Loucy (cell line): ENCODE data around the gene ITSN1.

ENCODE experiments used
- H2AFZ ChIP-seq: fragments of 200-600 bp; sonication (generic); 2 replicates; pipeline ENCODE4 v1.6.0; 2016; ENCODE audit warnings: antibody characterized with exemption, mild to moderate bottlenecking, low read length, moderate library complexity
- H3F3A ChIP-seq: fragments of 200-600 bp; 2 replicates; pipeline ENCODE4 v1.6.0; 2016; ENCODE audit warnings: antibody characterized with exemption, low read depth, mild to moderate bottlenecking
- H3K27me3 ChIP-seq: fragments of 200-600 bp; sonication (generic); 2 replicates; pipeline ENCODE4 v1.6.1; 2014; ENCODE audit warnings: low read length, mild to moderate bottlenecking; ENCODE audit not compliant: insufficient read depth, poor library complexity, severe bottlenecking
- H3K36me3 ChIP-seq: fragments of 200-600 bp; sonication (generic); 2 replicates; pipeline ENCODE4 v1.6.1; 2016; ENCODE audit warnings: low read length; ENCODE audit not compliant: insufficient read depth
- H3K4me1 ChIP-seq: fragments of 200-600 bp; sonication (generic); 2 replicates; pipeline ENCODE4 v1.5.1; 2014; ENCODE audit warnings: low read length, mild to moderate bottlenecking; ENCODE audit not compliant: insufficient read depth, poor library complexity, severe bottlenecking
- H3K4me2 ChIP-seq: fragments of 200-600 bp; sonication (generic); 2 replicates; pipeline ENCODE4 v1.6.0; 2014; ENCODE audit warnings: antibody characterized with exemption, low read length, low read depth, mild to moderate bottlenecking; ENCODE audit not compliant: poor library complexity, severe bottlenecking
- H3K4me3 ChIP-seq: fragments of 200-600 bp; sonication (generic); 2 replicates; pipeline ENCODE4 v1.5.1; 2014; ENCODE audit warnings: low read length, mild to moderate bottlenecking, mixed read lengths; ENCODE audit not compliant: poor library complexity, severe bottlenecking
- H3K79me2 ChIP-seq: fragments of 200-600 bp; sonication (generic); 2 replicates; pipeline ENCODE4 v1.6.1; 2014; ENCODE audit warnings: low read length; ENCODE audit not compliant: insufficient read depth
- H3K9ac ChIP-seq: fragments of 200-600 bp; sonication (generic); 2 replicates; pipeline ENCODE4 v1.6.0; 2014; ENCODE audit warnings: mild to moderate bottlenecking, low read depth, low read length, moderate library complexity; ENCODE audit not compliant: poor library complexity, severe bottlenecking
- H3K9me2 ChIP-seq: fragments of 200-600 bp; sonication (generic); replicated peaks from 2 replicates; pipeline ENCODE4 v1.6.1; 2016; ENCODE audit warnings: low read depth, low read length, mixed read lengths
- H3K9me3 ChIP-seq: fragments of 200-600 bp; sonication (generic); 2 replicates; pipeline ENCODE4 v1.6.1; 2014; ENCODE audit warnings: mild to moderate bottlenecking, antibody characterized with exemption, low read length, low read depth; ENCODE audit not compliant: insufficient read depth
- H4K20me1 ChIP-seq: fragments of 200-600 bp; sonication (generic); 2 replicates; pipeline ENCODE4 v1.6.0; 2014; ENCODE audit warnings: antibody characterized with exemption, low read length, mild to moderate bottlenecking; ENCODE audit not compliant: insufficient read depth, poor library complexity, severe bottlenecking
- CTCF ChIP-seq: fragments of 200-600 bp; sonication (generic); conservative IDR thresholded peaks from 2 replicates; pipeline ENCODE4 v1.5.1; 2014; ENCODE audit warnings: mild to moderate bottlenecking, antibody characterized with exemption, low read length
- EZH2phosphoT487 ChIP-seq: fragments of 200-600 bp; IDR thresholded peaks from 2 replicates; pipeline ENCODE4 v1.6.1; 2018; ENCODE audit warnings: antibody characterized with exemption, mild to moderate bottlenecking, moderate library complexity, borderline replicate concordance

ITSN1 gene

GRCh38 chr21:33817138-33817537 is 174.8 kb downstream of the ITSN1 start:
- Histone ChIP-seq H3K9me3 (no peaks in the 10 kb centered on the region), H3K36me3 (no peaks in the 10 kb centered on the region), H2AFZ (no peak overlapping the region), H3K9ac (no peak overlapping the region), H4K20me1 (no peaks in the 10 kb centered on the region), H3K4me2 (no peak overlapping the region), H3K27me3 (no peaks in the 10 kb centered on the region), H3K79me2 (no peaks in the 10 kb centered on the region), H3K4me1 (peaks cover 35% of the 10 kb centered on the region), H3K4me3 (no peak overlapping the region), H3K9me2 (no peaks in the 10 kb centered on the region), H3F3A (0 out of 2 replicates have a peak, but pooled peaks cover under 1% of the 10 kb centered on the region)
- TF ChIP-seq CTCF = no peak
- TF ChIP-seq EZH2phosphoT487 = no peak

- Histone ChIP-seq H3F3A (no peaks in the 10 kb centered on the region), H4K20me1 (no peaks in the 10 kb centered on the region), H3K9me3 (no peaks in the 10 kb centered on the region), H3K9me2 (no peaks in the 10 kb centered on the region), H3K9ac (no peak overlapping the region), H3K79me2 (no peaks in the 10 kb centered on the region), H3K4me1 (peaks cover 34% of the 10 kb centered on the region), H2AFZ (no peak overlapping the region), H3K4me3 (no peak overlapping the region), H3K27me3 (no peaks in the 10 kb centered on the region), H3K36me3 (no peaks in the 10 kb centered on the region), H3K4me2 (no peak overlapping the region)
- TF ChIP-seq EZH2phosphoT487 = no peak
- no peak for TF ChIP-seq CTCF
These were observed 175.6 kb downstream of the ITSN1 start for GRCh38 chr21:33817663-33818451.

- Histone ChIP-seq H3K36me3 (no peaks in the 10 kb centered on the region), H4K20me1 (no peaks in the 10 kb centered on the region), H3K27me3 (no peaks in the 10 kb centered on the region), H3F3A (no peaks in the 10 kb centered on the region), H3K9ac (no peak overlapping the region), H3K79me2 (no peaks in the 10 kb centered on the region), H3K9me2 (no peaks in the 10 kb centered on the region), H3K4me2 (no peak overlapping the region), H3K4me3 (no peak overlapping the region), H3K9me3 (no peaks in the 10 kb centered on the region), H3K4me1 (peaks cover 18% of the 10 kb centered on the region), H2AFZ (no peak overlapping the region)
- TF ChIP-seq CTCF = no peak
- no peak for TF ChIP-seq EZH2phosphoT487
These were observed 178.0 kb downstream of the ITSN1 start for GRCh38 chr21:33820230-33820770.
